ENCODE measurements around the gene NAT9.

DNA sequence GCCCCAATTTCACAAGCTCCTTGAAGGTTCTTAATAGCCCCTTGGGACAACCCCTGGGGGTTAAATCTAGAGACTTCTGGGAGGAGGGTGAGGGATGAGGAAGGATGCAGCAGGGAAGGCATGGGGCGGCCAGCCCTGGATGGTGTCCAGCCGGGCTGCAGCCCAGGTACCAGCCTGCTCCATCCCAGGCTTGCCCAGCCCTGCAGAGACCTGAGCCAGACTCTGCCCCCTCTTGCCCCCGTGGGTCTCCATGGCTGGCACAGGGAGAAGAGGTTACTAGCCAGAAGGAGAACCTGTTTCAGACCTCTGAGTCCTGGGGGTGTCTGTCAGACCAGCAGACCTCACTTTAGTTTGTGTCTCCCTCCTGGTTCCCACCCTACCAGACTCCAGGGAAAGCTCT, 19.3 kb downstream of the NAT9 start:
- TF ChIP-seq, protein P1, sequence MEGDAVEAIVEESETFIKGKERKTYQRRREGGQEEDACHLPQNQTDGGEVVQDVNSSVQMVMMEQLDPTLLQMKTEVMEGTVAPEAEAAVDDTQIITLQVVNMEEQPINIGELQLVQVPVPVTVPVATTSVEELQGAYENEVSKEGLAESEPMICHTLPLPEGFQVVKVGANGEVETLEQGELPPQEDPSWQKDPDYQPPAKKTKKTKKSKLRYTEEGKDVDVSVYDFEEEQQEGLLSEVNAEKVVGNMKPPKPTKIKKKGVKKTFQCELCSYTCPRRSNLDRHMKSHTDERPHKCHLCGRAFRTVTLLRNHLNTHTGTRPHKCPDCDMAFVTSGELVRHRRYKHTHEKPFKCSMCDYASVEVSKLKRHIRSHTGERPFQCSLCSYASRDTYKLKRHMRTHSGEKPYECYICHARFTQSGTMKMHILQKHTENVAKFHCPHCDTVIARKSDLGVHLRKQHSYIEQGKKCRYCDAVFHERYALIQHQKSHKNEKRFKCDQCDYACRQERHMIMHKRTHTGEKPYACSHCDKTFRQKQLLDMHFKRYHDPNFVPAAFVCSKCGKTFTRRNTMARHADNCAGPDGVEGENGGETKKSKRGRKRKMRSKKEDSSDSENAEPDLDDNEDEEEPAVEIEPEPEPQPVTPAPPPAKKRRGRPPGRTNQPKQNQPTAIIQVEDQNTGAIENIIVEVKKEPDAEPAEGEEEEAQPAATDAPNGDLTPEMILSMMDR (IDR thresholded peaks at IDR 0.05) = no peak
- TF ChIP-seq JUN (IDR thresholded peaks at IDR 0.05) = no peak
- no peak for TF ChIP-seq POLR2A (IDR thresholded peaks at IDR 0.05; ENCODE audit: low read length)

All from A549 (cell line).